H1 (cell line): Measurements from ENCODE around the gene ITGA11. TPM values are rescaled to one million over a fixed set of nuclear protein-coding genes. Genes with fewer than 3 reads are reported as not detected.

Source experiments
- CTCF ChIA-PET: fragments of 300-600 bp; sonication (Branson Sonifier 250); formaldehyde crosslinking; loops from one replicate; lab custom pipeline; 2021; ENCODE audit not compliant: partially characterized antibody; lab: Charles Lee
- POLR2A ChIA-PET: fragments of 300-600 bp; sonication (Branson Sonifier 250); formaldehyde crosslinking; loops from one replicate; lab custom pipeline; 2021; ENCODE audit warnings: inconsistent platforms; ENCODE audit not compliant: partially characterized antibody; lab: Charles Lee
- DNase-seq, 2 experiments: peaks; one replicate each; pipeline versions ENCODE4 v3.0.0 to v3.0.0-alpha.2; 2010 to 2022; ENCODE audit warnings: low spot score in 2 of 2, low read depth in 1 of 2, mixed read lengths in 1 of 2
- FAIRE-seq: peaks from 2 replicates; lab custom pipeline; 2011; peaks lifted over from hg19 to GRCh38; lab: Jason Lieb, UNC
- H2AFZ ChIP-seq: 2 replicates; pipeline ENCODE4 v1.8.1; 2012; ENCODE audit warnings: low read length, inconsistent platforms
- H2AK5ac ChIP-seq: 2 replicates; pipeline ENCODE4 v1.6.1; 2013; ENCODE audit warnings: low read depth, low read length
- H2BK120ac ChIP-seq: replicated peaks from 2 replicates; pipeline ENCODE3; 2013; ENCODE audit warnings: low read depth, low read length, inconsistent platforms
- H2BK12ac ChIP-seq: 2 replicates; pipeline ENCODE4 v1.6.1; 2013; ENCODE audit warnings: low read depth, low read length
- H2BK15ac ChIP-seq: 2 replicates; pipeline ENCODE4 v1.6.1; 2013; ENCODE audit warnings: low read length
- H2BK20ac ChIP-seq: 2 replicates; pipeline ENCODE4 v1.6.1; 2013; ENCODE audit warnings: low read length
- H2BK5ac ChIP-seq: 2 replicates; pipeline ENCODE4 v1.6.1; 2013; ENCODE audit warnings: low read depth, low read length
- H3K14ac ChIP-seq: 2 replicates; pipeline ENCODE4 v1.6.1; 2013; ENCODE audit warnings: inconsistent platforms; ENCODE audit not compliant: insufficient read length
- H3K18ac ChIP-seq: 2 replicates; pipeline ENCODE4 v1.6.1; 2013; ENCODE audit warnings: low read length; ENCODE audit errors: extremely low read depth
- H3K23ac ChIP-seq: 2 replicates; pipeline ENCODE4 v1.6.1; 2013; ENCODE audit warnings: inconsistent platforms; ENCODE audit not compliant: insufficient read length
- H3K23me2 ChIP-seq: 2 replicates; pipeline ENCODE4 v1.6.1; 2013; ENCODE audit warnings: low read depth, low read length
- H3K27ac ChIP-seq: 2 replicates; pipeline ENCODE4 v1.6.1; 2011; ENCODE audit warnings: low read depth, low read length, inconsistent platforms
- H3K27me3 ChIP-seq, 4 experiments: replicated peaks in 1 of 4; 1 replicate in 1 of 4; 2 replicates in 3 of 4; pipeline versions ENCODE4 v1.6.1 to v1.8.1; 2011 to 2013; ENCODE audit warnings: low read length in 3 of 4, mild to moderate bottlenecking in 3 of 4, inconsistent platforms in 2 of 4, mixed read lengths in 2 of 4, moderate library complexity in 1 of 4; ENCODE audit not compliant: control insufficient read depth in 3 of 4, insufficient read depth in 3 of 4; ENCODE audit errors: extremely low read depth in 1 of 4
- H3K36me3 ChIP-seq, 4 experiments: 2 replicates each; pipeline versions ENCODE4 v1.6.1 to v1.8.1; 2011 to 2013; ENCODE audit warnings: mild to moderate bottlenecking in 4 of 4, low read length in 3 of 4, moderate library complexity in 2 of 4, control low read depth in 1 of 4, inconsistent platforms in 1 of 4; ENCODE audit not compliant: insufficient read depth in 4 of 4, control insufficient read depth in 2 of 4
- H3K4ac ChIP-seq: replicated peaks from 2 replicates; pipeline ENCODE3; 2013; ENCODE audit warnings: low read length, low read depth, mixed read lengths, inconsistent platforms; ENCODE audit not compliant: insufficient read length
- H3K4me1 ChIP-seq, 4 experiments: replicated peaks in 1 of 4; 1 replicate in 1 of 4; 2 replicates in 3 of 4; pipeline versions ENCODE4 v1.6.1 to v1.8.1; 2011 to 2013; ENCODE audit warnings: low read length in 3 of 4, inconsistent platforms in 2 of 4, mixed read lengths in 1 of 4; ENCODE audit not compliant: insufficient read depth in 4 of 4, control insufficient read depth in 3 of 4
- H3K4me2 ChIP-seq, 2 experiments: 2 replicates each; pipeline versions ENCODE4 v1.6.1 to v1.8.1; 2011 to 2013; ENCODE audit warnings: low read depth in 2 of 2, low read length in 2 of 2, control low read depth in 1 of 2, inconsistent platforms in 1 of 2, mild to moderate bottlenecking in 1 of 2; ENCODE audit not compliant: insufficient read depth in 1 of 2
- H3K4me3 ChIP-seq, 4 experiments: fragments of 200-600, 300-600 bp in 1 of 4; sonication (generic), shearing (Covaris generic), sonication (Bioruptor Twin) in 1 of 4; 2 replicates each; pipeline versions ENCODE4 v1.5.1 to v1.8.1; 2011 to 2016; ENCODE audit warnings: low read length in 4 of 4, low read depth in 3 of 4, control low read depth in 2 of 4, inconsistent platforms in 2 of 4, mild to moderate bottlenecking in 2 of 4, mixed read lengths in 1 of 4, moderate library complexity in 1 of 4; ENCODE audit not compliant: insufficient read depth in 2 of 4; ENCODE audit errors: extremely low read depth in 1 of 4
- H3K56ac ChIP-seq: replicated peaks from 2 replicates; pipeline ENCODE3; 2013; ENCODE audit warnings: low read depth, mild to moderate bottlenecking, mixed read lengths, low read length, inconsistent platforms; ENCODE audit not compliant: insufficient read length
- H3K79me1 ChIP-seq: 2 replicates; pipeline ENCODE4 v1.6.1; 2013; ENCODE audit warnings: low read depth, low read length, control low read depth
- H3K79me2 ChIP-seq, 2 experiments: 2 replicates each; pipeline versions ENCODE4 v1.6.1 to v1.8.1; 2012 to 2013; ENCODE audit warnings: low read length in 2 of 2, mild to moderate bottlenecking in 2 of 2, inconsistent platforms in 1 of 2; ENCODE audit not compliant: insufficient read depth in 2 of 2, control insufficient read depth in 1 of 2
- H3K9ac ChIP-seq, 4 experiments: replicated peaks in 1 of 4; 1 replicate in 1 of 4; 2 replicates in 3 of 4; pipeline versions ENCODE4 v1.6.1 to v1.8.1; 2011 to 2013; ENCODE audit warnings: low read depth in 3 of 4, low read length in 3 of 4, control low read depth in 2 of 4, mild to moderate bottlenecking in 2 of 4, moderate library complexity in 2 of 4, inconsistent platforms in 1 of 4; ENCODE audit errors: extremely low read depth in 1 of 4
- H3K9me3 ChIP-seq, 2 experiments: 2 replicates each; pipeline versions ENCODE4 v1.6.1 to v1.8.1; 2012 to 2013; ENCODE audit warnings: mild to moderate bottlenecking in 2 of 2, moderate library complexity in 2 of 2, control low read depth in 1 of 2, inconsistent platforms in 1 of 2, low read depth in 1 of 2, low read length in 1 of 2, mixed read lengths in 1 of 2; ENCODE audit not compliant: insufficient read depth in 2 of 2
- H4K20me1 ChIP-seq, 2 experiments: replicated peaks in 1 of 2; 2 replicates each; pipeline versions ENCODE3 to v1.8.1; 2011 to 2013; ENCODE audit warnings: inconsistent platforms in 2 of 2, low read length in 2 of 2, mild to moderate bottlenecking in 1 of 2; ENCODE audit not compliant: insufficient read depth in 2 of 2, control insufficient read depth in 1 of 2
- H4K5ac ChIP-seq: 2 replicates; pipeline ENCODE4 v1.6.1; 2013; ENCODE audit warnings: low read length, low read depth, mixed read lengths, inconsistent platforms; ENCODE audit not compliant: insufficient read length
- H4K8ac ChIP-seq: 2 replicates; pipeline ENCODE4 v1.8.0; 2013; ENCODE audit warnings: mild to moderate bottlenecking, moderate library complexity, low read length, inconsistent platforms; ENCODE audit not compliant: insufficient read depth; ENCODE audit errors: extremely low read depth
- H4K91ac ChIP-seq: replicated peaks from 2 replicates; pipeline ENCODE3; 2013; ENCODE audit warnings: low read length, mixed read lengths, inconsistent platforms; ENCODE audit not compliant: insufficient read length
- CBX5 ChIP-seq: fragments of 300-800, 300-1000 bp; sonication (generic); IDR thresholded peaks from 2 replicates; pipeline ENCODE4 v1.7.1; 2016; ENCODE audit warnings: antibody characterized with exemption, low read length, low read depth
- CTBP2 ChIP-seq: IDR thresholded peaks from 2 replicates; pipeline ENCODE4 v1.7.0; 2011; ENCODE audit warnings: borderline replicate concordance, mild to moderate bottlenecking, moderate library complexity, mixed read lengths, low read length; ENCODE audit not compliant: insufficient read depth, insufficient read length
- JUN ChIP-seq: IDR thresholded peaks from 2 replicates; pipeline ENCODE4 v1.6.1; 2011; ENCODE audit warnings: low read depth, mild to moderate bottlenecking, improper control_type of control experiment, low read length
- KDM1A ChIP-seq: fragments of 200-600, 300-600 bp; sonication (generic); IDR thresholded peaks from 2 replicates; pipeline ENCODE4 v1.7.1; 2016; ENCODE audit warnings: mild to moderate bottlenecking, low read length, borderline replicate concordance
- KDM5A ChIP-seq: fragments of 200-600 bp; IDR thresholded peaks from 2 replicates; pipeline ENCODE4 v1.7.1; 2012; ENCODE audit warnings: mild to moderate bottlenecking, low read length, inconsistent platforms, mixed read lengths
- MAFK ChIP-seq: IDR thresholded peaks from 2 replicates; pipeline ENCODE4 v1.6.1; 2012; ENCODE audit warnings: low read depth, mild to moderate bottlenecking, improper control_type of control experiment, low read length
- POU5F1 ChIP-seq: IDR thresholded peaks from 2 replicates; pipeline ENCODE4 v1.6.1; 2011; ENCODE audit warnings: low read depth, mild to moderate bottlenecking, low read length, moderate library complexity
- RFX5 ChIP-seq: IDR thresholded peaks from 2 replicates; pipeline ENCODE4 v1.6.1; 2011; ENCODE audit warnings: low read depth, low read length, improper control_type of control experiment, borderline replicate concordance
- SIN3A ChIP-seq, 2 experiments: IDR thresholded peaks in 1 of 2; conservative IDR thresholded peaks in 1 of 2; 2 replicates each; pipeline ENCODE4 v1.6.1; 2011 to 2012; ENCODE audit warnings: low read length in 2 of 2, improper control_type of control experiment in 1 of 2, low read depth in 1 of 2, mild to moderate bottlenecking in 1 of 2
- SP2 ChIP-seq: IDR thresholded peaks from 2 replicates; pipeline ENCODE4 v1.6.1; 2012; ENCODE audit warnings: mild to moderate bottlenecking, low read length, inconsistent platforms
- SUZ12 ChIP-seq: fragments of 200-600 bp; sonication (generic); IDR thresholded peaks from 2 replicates; pipeline ENCODE4 v1.6.1; 2012; ENCODE audit warnings: mild to moderate bottlenecking, inconsistent platforms, low read length, moderate library complexity, mixed read lengths
- YY1 ChIP-seq: IDR thresholded peaks from 2 replicates; pipeline ENCODE4 v1.6.1; 2011; ENCODE audit warnings: low read depth, mild to moderate bottlenecking, low read length
- WGBS, 2 experiments: shearing (Covaris generic) in 1 of 2; methylation state at CpG; one replicate each; pipeline versions ENCODE4 v1.1.6 to v1.1.7; 2013 to 2015; ENCODE audit warnings: low lambda C conversion rate in 2 of 2, mixed read lengths in 2 of 2, inconsistent platforms in 1 of 2, low coverage in 1 of 2, missing lambda C conversion rate in 1 of 2; ENCODE audit not compliant: insufficient replicate concordance in 2 of 2, insufficient coverage in 1 of 2, insufficient read length in 1 of 2; ENCODE audit errors: extremely low coverage in 1 of 2, missing lambda C conversion rate in 1 of 2; 5-methylcytosine and 5-hydroxymethylcytosine counted together
- polyA plus RNA-seq, 7 experiments: library from polyadenylated mRNA; depleted of rRNA in 3 of 7; stranded (reverse) in 5 of 7; unstranded in 2 of 7; fragments of >200 nt in 5 of 7; fragments of 200-250 nt in 2 of 7; gene quantifications; 1 replicate in 5 of 7; 2 replicates in 1 of 7; 4 replicates in 1 of 7; pipeline versions ENCODE4 v1.2.1 to v1.2.3, GENCODE V29; 2011 to 2013; ENCODE audit warnings: missing spikeins in 2 of 7, mixed read lengths in 2 of 7
- total RNA-seq: library from RNA; stranded (reverse); fragmentation: NEBNext Ultra II Directional; extraction: Animal tissue kit (Norgen Biotek cat#: 25700); gene quantifications from 2 replicates; pipeline ENCODE4 v1.2.1, GENCODE V29; 2021
- TF ChIP-seq, protein P1 (sequence below): IDR thresholded peaks from 2 replicates; pipeline ENCODE4 v1.6.1; 2012; ENCODE audit warnings: low read length, inconsistent platforms

The ITGA11 gene
- total and polyA plus RNA-seq, 2 of the 8 experiments (the other 6 are each of a cell fraction or from before 2014, with no cell fraction given): 0.05 to 0.06 TPM

DNA sequence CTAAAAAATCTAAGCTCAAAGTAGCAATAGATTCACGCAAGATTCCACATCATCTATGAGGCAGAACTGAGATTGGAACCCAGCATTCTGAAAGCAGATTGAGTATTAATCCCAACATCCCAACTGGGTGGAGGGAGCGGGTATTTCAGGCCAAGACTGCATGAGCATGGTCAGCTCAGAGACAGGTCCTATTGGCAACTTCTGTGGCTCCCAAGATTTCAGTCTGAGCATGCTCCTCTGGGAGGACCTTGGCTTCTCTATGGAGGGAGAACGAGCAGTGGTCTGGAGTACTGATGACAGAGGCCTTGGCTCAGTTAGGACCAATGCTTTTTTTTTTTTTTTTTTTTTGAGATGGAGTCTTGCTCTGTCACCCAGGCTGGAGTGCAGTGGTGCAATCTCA lies 4.0 kb upstream of the ITGA11 start:
- Histone ChIP-seq H3K23ac (no peak overlapping the region), H3K56ac (no peak overlapping the region), H2BK15ac (no peak overlapping the region), H2BK20ac (no peak overlapping the region), H4K20me1 (peaks cover 2 to 3% of the 10 kb centered on the region in 2 experiments), H4K8ac (no peak overlapping the region), H3K27ac (no peak overlapping the region), H3K27me3 (peaks cover 18 to 32% (median 32%) of the 10 kb centered on the region in 4 experiments), H3K4me3 (no peak overlapping the region), H4K5ac (no peak overlapping the region), H2BK120ac (no peak overlapping the region), H3K4ac (no peak overlapping the region), H3K9ac (no peak overlapping the region), H3K23me2 (peaks cover 8% of the 10 kb centered on the region; the same call in 1 of the 2 replicates), H4K91ac (no peak overlapping the region), H3K9me3 (no peaks in the 10 kb centered on the region), H3K4me1 (peaks cover 0 to 5% (median 2%) of the 10 kb centered on the region in 4 experiments; a peak in 4 of 7 replicates), H2BK12ac (no peak overlapping the region), H3K36me3 (no peaks in the 10 kb centered on the region), H3K4me2 (no peak overlapping the region), H2AK5ac (no peak overlapping the region), H3K18ac (no peak overlapping the region), H3K79me1 (no peaks in the 10 kb centered on the region), H2BK5ac (no peak overlapping the region), H2AFZ (no peak overlapping the region), H3K14ac (no peak overlapping the region), H3K79me2 (no peaks in the 10 kb centered on the region)
- ChIA-PET CTCF (interaction anchor here (1.1 kb wide), 1 partner anchor 130 kb away, joined by 3 read pairs; no protein-coding TSS in a partner anchor), POLR2A (no interaction called here)
- 93% methylated on average over 3 of the region's 3 CpGs; no CpG with 5 or more reads in 1 of the 2 experiments for WGBS, 2 experiments
- DNase-seq: no peak
- no peak for FAIRE-seq
- TF ChIP-seq KDM5A (no peak), SP2 (no peak), YY1 (no peak), SUZ12 (no peak), MAFK (no peak), RFX5 (no peak), CBX5 (no peak), POU5F1 (no peak), KDM1A (no peak), CTBP2 (no peak), JUN (no peak), SIN3A (conservative IDR thresholded peaks at IDR 0.05 in 1 of 2, IDR thresholded peaks at IDR 0.05 in 1 of 2; ENCODE audit: low read depth in 1 of 2, low read length in 2 of 2) (no peak)
- TF ChIP-seq, protein P1, sequence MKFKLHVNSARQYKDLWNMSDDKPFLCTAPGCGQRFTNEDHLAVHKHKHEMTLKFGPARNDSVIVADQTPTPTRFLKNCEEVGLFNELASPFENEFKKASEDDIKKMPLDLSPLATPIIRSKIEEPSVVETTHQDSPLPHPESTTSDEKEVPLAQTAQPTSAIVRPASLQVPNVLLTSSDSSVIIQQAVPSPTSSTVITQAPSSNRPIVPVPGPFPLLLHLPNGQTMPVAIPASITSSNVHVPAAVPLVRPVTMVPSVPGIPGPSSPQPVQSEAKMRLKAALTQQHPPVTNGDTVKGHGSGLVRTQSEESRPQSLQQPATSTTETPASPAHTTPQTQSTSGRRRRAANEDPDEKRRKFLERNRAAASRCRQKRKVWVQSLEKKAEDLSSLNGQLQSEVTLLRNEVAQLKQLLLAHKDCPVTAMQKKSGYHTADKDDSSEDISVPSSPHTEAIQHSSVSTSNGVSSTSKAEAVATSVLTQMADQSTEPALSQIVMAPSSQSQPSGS: no peak
